ENCODE data around the gene CRYBG2.

DNA sequence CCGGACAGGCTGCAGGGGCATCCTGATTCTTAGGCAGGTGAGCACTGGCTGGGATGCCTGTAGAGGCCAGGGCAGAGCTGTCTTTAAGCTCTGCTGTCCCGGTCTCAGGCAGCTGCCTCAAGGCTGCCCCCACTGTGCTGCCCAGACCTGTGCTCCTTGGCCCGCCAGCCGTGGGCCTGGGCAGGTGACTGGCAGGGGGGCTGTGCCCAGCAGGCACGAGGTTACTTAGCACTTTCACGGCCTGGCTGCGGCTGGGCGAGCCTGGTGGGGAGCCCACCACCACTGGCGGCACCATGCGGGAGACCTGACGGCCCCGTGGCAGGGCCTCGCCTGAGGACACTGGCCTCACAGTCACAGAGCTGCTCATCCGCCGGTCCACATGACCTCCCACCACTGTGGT, 8.2 kb downstream of the CRYBG2 start:
- TF ChIP-seq, protein P1, sequence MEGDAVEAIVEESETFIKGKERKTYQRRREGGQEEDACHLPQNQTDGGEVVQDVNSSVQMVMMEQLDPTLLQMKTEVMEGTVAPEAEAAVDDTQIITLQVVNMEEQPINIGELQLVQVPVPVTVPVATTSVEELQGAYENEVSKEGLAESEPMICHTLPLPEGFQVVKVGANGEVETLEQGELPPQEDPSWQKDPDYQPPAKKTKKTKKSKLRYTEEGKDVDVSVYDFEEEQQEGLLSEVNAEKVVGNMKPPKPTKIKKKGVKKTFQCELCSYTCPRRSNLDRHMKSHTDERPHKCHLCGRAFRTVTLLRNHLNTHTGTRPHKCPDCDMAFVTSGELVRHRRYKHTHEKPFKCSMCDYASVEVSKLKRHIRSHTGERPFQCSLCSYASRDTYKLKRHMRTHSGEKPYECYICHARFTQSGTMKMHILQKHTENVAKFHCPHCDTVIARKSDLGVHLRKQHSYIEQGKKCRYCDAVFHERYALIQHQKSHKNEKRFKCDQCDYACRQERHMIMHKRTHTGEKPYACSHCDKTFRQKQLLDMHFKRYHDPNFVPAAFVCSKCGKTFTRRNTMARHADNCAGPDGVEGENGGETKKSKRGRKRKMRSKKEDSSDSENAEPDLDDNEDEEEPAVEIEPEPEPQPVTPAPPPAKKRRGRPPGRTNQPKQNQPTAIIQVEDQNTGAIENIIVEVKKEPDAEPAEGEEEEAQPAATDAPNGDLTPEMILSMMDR (IDR thresholded peaks at IDR 0.05): no peak
- TF ChIP-seq, protein P2, sequence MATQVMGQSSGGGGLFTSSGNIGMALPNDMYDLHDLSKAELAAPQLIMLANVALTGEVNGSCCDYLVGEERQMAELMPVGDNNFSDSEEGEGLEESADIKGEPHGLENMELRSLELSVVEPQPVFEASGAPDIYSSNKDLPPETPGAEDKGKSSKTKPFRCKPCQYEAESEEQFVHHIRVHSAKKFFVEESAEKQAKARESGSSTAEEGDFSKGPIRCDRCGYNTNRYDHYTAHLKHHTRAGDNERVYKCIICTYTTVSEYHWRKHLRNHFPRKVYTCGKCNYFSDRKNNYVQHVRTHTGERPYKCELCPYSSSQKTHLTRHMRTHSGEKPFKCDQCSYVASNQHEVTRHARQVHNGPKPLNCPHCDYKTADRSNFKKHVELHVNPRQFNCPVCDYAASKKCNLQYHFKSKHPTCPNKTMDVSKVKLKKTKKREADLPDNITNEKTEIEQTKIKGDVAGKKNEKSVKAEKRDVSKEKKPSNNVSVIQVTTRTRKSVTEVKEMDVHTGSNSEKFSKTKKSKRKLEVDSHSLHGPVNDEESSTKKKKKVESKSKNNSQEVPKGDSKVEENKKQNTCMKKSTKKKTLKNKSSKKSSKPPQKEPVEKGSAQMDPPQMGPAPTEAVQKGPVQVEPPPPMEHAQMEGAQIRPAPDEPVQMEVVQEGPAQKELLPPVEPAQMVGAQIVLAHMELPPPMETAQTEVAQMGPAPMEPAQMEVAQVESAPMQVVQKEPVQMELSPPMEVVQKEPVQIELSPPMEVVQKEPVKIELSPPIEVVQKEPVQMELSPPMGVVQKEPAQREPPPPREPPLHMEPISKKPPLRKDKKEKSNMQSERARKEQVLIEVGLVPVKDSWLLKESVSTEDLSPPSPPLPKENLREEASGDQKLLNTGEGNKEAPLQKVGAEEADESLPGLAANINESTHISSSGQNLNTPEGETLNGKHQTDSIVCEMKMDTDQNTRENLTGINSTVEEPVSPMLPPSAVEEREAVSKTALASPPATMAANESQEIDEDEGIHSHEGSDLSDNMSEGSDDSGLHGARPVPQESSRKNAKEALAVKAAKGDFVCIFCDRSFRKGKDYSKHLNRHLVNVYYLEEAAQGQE (IDR thresholded peaks at IDR 0.05; ENCODE audit: insufficient read depth in 1 of 2, low read depth in 2 of 2, low read length in 1 of 2): no peak
- TF ChIP-seq TCF7L2 (IDR thresholded peaks at IDR 0.05; ENCODE audit: low read depth, low read length) (no peak), POLR2AphosphoS5 (IDR thresholded peaks at IDR 0.05; ENCODE audit: low read depth, low read length) (no peak)

Data from Panc1 (cell line).